ENCODE data around the gene NDRG4.

NDRG4 gene

GRCh38 chr16:58548378-58548777 lies 48.4 kb downstream of the NDRG4 start:
- DNase-seq, result no peak

- no peak for DNase-seq
Observed at GRCh38 chr16:58551496-58551895, 51.6 kb downstream of the NDRG4 start.

DNA sequence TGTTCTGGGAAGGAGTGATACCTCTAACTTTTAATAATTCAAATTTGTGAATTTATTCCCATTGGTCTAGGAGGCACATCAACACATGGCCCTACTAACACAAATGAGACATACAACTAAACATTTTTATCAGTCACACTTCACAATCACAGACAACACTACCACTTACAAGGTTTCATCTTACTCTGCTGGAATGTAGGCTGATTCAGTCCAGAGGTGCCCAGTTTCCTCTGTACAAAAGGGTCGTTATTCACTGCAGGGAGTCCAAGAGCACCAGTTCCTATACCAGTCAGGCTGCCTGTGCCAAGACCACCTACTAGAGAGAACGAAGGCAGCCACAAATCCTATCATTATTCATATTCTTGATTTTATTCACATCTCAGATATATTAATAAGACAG lies 56.7 kb downstream of the NDRG4 start:
- no peak for DNase-seq
